ENCODE results near the gene SNAP23.

SNAP23 gene

GRCh38 chr15:42575188-42576039 is 80.0 kb downstream of the SNAP23 start, which contains the start of gene STARD9:
TSS of gene STARD9 (plus strand) at chr15:42575606. CDS start at chr15:42575716, 110 bp downstream.
- peak; percentile 88 to 90 for DNase-seq

GRCh38 chr15:42576040-42576594 is 80.7 kb downstream of the SNAP23 start:
- no peak for DNase-seq

GRCh38 chr15:42576776-42577175 is 81.3 kb downstream of the SNAP23 start:
- DNase-seq, result no peak

GRCh38 chr15:42577514-42578031 is 82.1 kb downstream of the SNAP23 start:
- no peak for DNase-seq

GRCh38 chr15:42578984-42579537 is 83.6 kb downstream of the SNAP23 start:
- no peak for DNase-seq

DNA sequence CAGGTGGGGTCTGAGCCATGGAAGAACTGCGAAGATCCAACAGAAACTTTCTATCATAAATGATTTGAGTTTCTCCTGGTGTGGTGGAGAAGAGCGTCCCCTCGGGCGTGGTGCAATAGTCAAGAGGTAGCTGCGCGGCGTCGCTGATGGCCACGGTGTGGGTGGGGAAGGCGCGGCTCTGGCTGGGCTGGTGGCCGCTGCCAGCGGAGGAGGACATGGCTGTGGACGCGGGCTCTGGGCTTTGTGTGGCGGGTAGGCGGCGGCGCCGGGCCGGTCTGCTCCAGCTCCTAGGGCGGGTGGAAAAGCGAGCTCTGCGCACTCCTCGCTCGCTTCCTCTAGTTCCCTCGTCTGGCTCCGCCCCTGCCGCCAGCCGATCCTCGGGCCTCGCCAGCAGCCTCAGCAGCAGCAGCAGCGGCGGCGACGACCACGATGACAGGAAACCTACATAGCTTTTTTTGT is 85.9 kb downstream of the SNAP23 start:
- peak; percentile 12 to 22 for DNase-seq

Data from NCI-H1930 (cell line).